Suprapubic skin (tissue), 4 donors: ENCODE data around the gene LZTR1. TPM values are rescaled to one million over a fixed set of nuclear protein-coding genes. Genes with fewer than 3 reads are reported as not detected.

Experiments
- DNase-seq, 2 donors: peaks; one replicate each; pipeline ENCODE4 v3.0.0-alpha.2; 2019; ENCODE audit warnings: low spot score in 2 of 2
- H3K27ac ChIP-seq: fragments of 200-600 bp; sonication (generic); one replicate; pipeline ENCODE4 v1.5.1; 2019
- H3K27me3 ChIP-seq: fragments of 200-600 bp; sonication (generic); one replicate; pipeline ENCODE4 v1.5.1; 2019
- H3K36me3 ChIP-seq: fragments of 200-600 bp; sonication (generic); one replicate; pipeline ENCODE4 v1.5.1; 2019
- H3K4me1 ChIP-seq: fragments of 200-600 bp; sonication (generic); one replicate; pipeline ENCODE4 v1.5.1; 2019
- H3K4me3 ChIP-seq: fragments of 200-600 bp; sonication (generic); one replicate; pipeline ENCODE4 v1.5.1; 2019; ENCODE audit warnings: mild to moderate bottlenecking
- H3K9me3 ChIP-seq: fragments of 200-600 bp; sonication (generic); one replicate; pipeline ENCODE4 v1.5.1; 2019
- EP300 ChIP-seq: sonication (generic); formaldehyde crosslinking; IDR thresholded peaks from one replicate; pipeline ENCODE4 v1.6.1; 2017; ENCODE audit warnings: antibody characterized with exemption
- POLR2A ChIP-seq, 2 donors: fragments of 450-650 bp; IDR thresholded peaks; one replicate each; pipeline ENCODE4 v1.6.1; 2017; ENCODE audit warnings: antibody characterized with exemption in 2 of 2, mild to moderate bottlenecking in 2 of 2, moderate library complexity in 2 of 2
- POLR2AphosphoS5 ChIP-seq, 3 donors: sonication (generic); formaldehyde crosslinking; IDR thresholded peaks; one replicate each; pipeline ENCODE4 v1.6.1; 2017; ENCODE audit warnings: antibody characterized with exemption in 3 of 3
- WGBS: methylation state at CpG from one replicate; pipeline ENCODE4 v1.1.5; 2018; 5-methylcytosine and 5-hydroxymethylcytosine counted together
- total RNA-seq, 4 donors: library from RNA; depleted of rRNA; stranded (reverse); fragments of >200 nt; gene quantifications; one replicate each; pipeline ENCODE4 v1.1.0, GENCODE V29; 2016
- TF ChIP-seq, protein P1 (sequence below), 2 donors: fragments of 200-600 bp in 1 of 2; fragments of 450-650 bp in 1 of 2; sonication (generic) in 1 of 2; IDR thresholded peaks; one replicate each; pipeline ENCODE4 v1.5.1; 2016 to 2019; ENCODE audit warnings: antibody characterized with exemption in 2 of 2, mild to moderate bottlenecking in 1 of 2, moderate library complexity in 1 of 2

Gene LZTR1
- total RNA-seq, 4 donors from 2014 or later, result 29.3 to 75.6 (median 46.9) TPM

DNA sequence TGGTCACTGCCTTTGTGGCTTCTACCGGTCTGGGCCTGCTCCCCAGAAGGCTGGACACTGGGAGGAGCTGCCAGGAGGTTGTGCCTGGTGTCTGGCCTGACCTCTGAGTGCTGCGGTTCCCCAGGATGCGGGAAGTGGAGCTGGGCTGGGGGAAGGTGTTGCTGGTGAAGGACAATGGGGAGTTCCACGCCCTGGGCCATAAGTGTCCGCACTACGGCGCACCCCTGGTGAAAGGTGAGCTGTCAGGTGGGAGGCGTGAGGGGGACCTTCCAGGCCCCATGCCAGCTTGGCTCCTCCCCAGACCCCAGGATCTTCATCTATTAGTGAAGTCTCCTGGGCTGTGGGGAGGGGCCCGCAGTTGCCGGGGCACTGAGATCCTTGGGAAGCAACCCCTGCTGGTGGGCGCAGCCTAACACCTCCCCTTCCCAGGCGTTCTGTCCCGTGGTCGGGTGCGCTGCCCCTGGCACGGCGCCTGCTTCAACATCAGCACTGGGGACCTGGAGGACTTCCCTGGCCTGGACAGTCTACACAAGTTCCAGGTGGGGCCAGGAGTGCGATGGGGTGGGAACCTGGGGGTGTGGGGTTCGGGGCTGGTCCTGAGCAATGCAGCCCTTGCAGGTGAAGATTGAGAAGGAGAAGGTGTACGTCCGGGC lies 8.3 kb upstream of the LZTR1 start:
- TF ChIP-seq POLR2A (IDR thresholded peaks at IDR 0.05) (no peak), EP300 (no peak), POLR2AphosphoS5 (IDR thresholded peaks at IDR 0.05) (no peak)
- TF ChIP-seq, protein P1, sequence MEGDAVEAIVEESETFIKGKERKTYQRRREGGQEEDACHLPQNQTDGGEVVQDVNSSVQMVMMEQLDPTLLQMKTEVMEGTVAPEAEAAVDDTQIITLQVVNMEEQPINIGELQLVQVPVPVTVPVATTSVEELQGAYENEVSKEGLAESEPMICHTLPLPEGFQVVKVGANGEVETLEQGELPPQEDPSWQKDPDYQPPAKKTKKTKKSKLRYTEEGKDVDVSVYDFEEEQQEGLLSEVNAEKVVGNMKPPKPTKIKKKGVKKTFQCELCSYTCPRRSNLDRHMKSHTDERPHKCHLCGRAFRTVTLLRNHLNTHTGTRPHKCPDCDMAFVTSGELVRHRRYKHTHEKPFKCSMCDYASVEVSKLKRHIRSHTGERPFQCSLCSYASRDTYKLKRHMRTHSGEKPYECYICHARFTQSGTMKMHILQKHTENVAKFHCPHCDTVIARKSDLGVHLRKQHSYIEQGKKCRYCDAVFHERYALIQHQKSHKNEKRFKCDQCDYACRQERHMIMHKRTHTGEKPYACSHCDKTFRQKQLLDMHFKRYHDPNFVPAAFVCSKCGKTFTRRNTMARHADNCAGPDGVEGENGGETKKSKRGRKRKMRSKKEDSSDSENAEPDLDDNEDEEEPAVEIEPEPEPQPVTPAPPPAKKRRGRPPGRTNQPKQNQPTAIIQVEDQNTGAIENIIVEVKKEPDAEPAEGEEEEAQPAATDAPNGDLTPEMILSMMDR (IDR thresholded peaks at IDR 0.05), result no peak
- no peaks in the 10 kb centered on the region for H3K36me3 ChIP-seq

DNA sequence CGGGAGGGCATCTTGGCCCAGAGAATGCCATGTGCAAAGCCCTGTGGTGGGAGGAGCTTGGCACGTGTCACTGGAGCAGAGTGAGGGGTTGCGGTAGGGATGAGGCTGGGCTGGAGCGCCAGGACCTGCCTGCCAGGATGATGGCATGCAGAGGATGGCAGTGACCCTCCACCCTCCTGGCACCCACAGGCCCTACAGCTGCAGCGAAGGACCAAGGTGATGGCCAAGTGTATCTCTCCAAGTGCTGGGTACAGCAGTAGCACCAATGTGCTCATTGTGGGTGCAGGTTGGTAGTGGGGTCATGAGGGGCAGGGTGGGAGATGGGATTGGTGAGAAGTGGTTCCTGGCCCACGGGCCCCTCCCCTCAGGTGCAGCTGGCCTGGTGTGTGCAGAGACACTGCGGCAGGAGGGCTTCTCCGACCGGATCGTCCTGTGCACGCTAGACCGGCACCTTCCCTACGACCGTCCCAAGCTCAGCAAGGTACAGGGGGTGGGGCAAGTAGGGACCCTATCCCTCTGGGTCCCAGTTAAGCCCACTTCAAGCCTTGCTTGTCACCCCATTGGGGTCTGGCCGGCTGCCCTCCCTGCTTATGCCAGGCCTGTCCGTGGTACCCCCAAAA lies 7.7 kb upstream of the LZTR1 start:
- Histone ChIP-seq H3K4me3 (no peak overlapping the region), H3K4me1 (peaks cover 5% of the 10 kb centered on the region), H3K9me3 (no peaks in the 10 kb centered on the region), H3K27ac (no peak overlapping the region), H3K27me3 (no peaks in the 10 kb centered on the region), H3K36me3 (no peaks in the 10 kb centered on the region)
- TF ChIP-seq POLR2AphosphoS5 (IDR thresholded peaks at IDR 0.05) (no peak), POLR2A (IDR thresholded peaks at IDR 0.05) (no peak), EP300 (no peak)
- TF ChIP-seq, protein P1 (IDR thresholded peaks at IDR 0.05), result no peak
- no peak for DNase-seq
- 88% methylated on average over 6 of the region's 16 CpGs for WGBS

More for the DNA sequence above, 8.3 kb upstream of the LZTR1 start:
- H3K27me3 ChIP-seq, result no peaks in the 10 kb centered on the region
- no peak overlapping the region for H3K4me3 ChIP-seq
- no peak overlapping the region for H3K27ac ChIP-seq
- H3K4me1 ChIP-seq, result no peaks in the 10 kb centered on the region
- no peak for DNase-seq
- H3K9me3 ChIP-seq, result no peaks in the 10 kb centered on the region
- 80% methylated on average over 4 of the region's 21 CpGs for WGBS

GRCh38 chr22:20975541-20976290 lies 6.4 kb upstream of the LZTR1 start:
- Histone ChIP-seq H3K27me3 (no peaks in the 10 kb centered on the region), H3K4me3 (no peak overlapping the region), H3K27ac (no peak overlapping the region), H3K9me3 (no peaks in the 10 kb centered on the region), H3K36me3 (no peaks in the 10 kb centered on the region), H3K4me1 (peaks cover 18% of the 10 kb centered on the region)
- no peak for DNase-seq
- TF ChIP-seq EP300, result no peak
- TF ChIP-seq POLR2A (IDR thresholded peaks at IDR 0.05), result no peak
- TF ChIP-seq, protein P1 (IDR thresholded peaks at IDR 0.05), result no peak
- no peak for TF ChIP-seq POLR2AphosphoS5 (IDR thresholded peaks at IDR 0.05)
- 87% methylated on average over 13 of the region's 14 CpGs for WGBS

GRCh38 chr22:20976291-20976877 lies 5.7 kb upstream of the LZTR1 start:
- H3K27ac ChIP-seq, result no peak overlapping the region
- H3K36me3 ChIP-seq, result no peaks in the 10 kb centered on the region
- no peak for DNase-seq
- H3K4me1 ChIP-seq, result peaks cover 24% of the 10 kb centered on the region
- no peaks in the 10 kb centered on the region for H3K27me3 ChIP-seq
- WGBS, result 78% methylated on average over 24 of the region's 24 CpGs
- H3K4me3 ChIP-seq, result no peak overlapping the region
- TF ChIP-seq, protein P1 (IDR thresholded peaks at IDR 0.05), result no peak
- TF ChIP-seq POLR2AphosphoS5 (IDR thresholded peaks at IDR 0.05), result no peak
- TF ChIP-seq POLR2A (IDR thresholded peaks at IDR 0.05), result no peak
- TF ChIP-seq EP300, result no peak
- no peaks in the 10 kb centered on the region for H3K9me3 ChIP-seq

DNA sequence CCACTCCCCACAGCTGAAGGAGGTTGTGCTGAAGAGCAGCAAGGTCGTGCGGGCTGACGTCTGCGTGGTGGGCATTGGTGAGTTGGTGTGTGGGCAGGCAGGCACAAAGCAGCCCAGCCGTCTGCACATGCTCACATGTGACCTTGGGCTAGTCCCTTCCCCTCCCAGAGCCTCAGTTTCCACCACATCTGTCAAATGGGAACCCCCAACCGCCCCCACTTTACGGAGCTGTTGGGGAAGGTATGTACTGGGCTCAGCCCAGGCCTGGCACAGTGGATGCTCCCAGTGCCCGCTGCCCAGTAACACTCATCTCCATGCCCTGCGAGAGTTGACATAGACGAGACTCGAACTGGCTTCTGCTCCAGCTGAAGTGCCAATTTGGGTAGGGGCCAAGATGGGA lies 5.1 kb upstream of the LZTR1 start:
- Histone ChIP-seq H3K27ac (no peak overlapping the region), H3K27me3 (no peaks in the 10 kb centered on the region), H3K4me1 (peaks cover 27% of the 10 kb centered on the region)

More for the DNA sequence above, 5.1 kb upstream of the LZTR1 start:
- Histone ChIP-seq H3K36me3 (no peaks in the 10 kb centered on the region), H3K9me3 (no peaks in the 10 kb centered on the region), H3K4me3 (no peak overlapping the region)
- DNase-seq, result no peak
- 70% methylated on average over 4 of the region's 11 CpGs for WGBS
- TF ChIP-seq EP300 (no peak), POLR2A (IDR thresholded peaks at IDR 0.05) (no peak), POLR2AphosphoS5 (IDR thresholded peaks at IDR 0.05) (no peak)
- TF ChIP-seq, protein P1 (IDR thresholded peaks at IDR 0.05), result no peak
